Vagina (tissue), 2 donors: ENCODE measurements around the gene PMFBP1.

Source experiments
- CTCF ChIP-seq, 3 experiments: fragments of 450-650 bp in 2 of 3; fragments of 200-600 bp in 1 of 3; sonication (generic) in 1 of 3; IDR thresholded peaks; one replicate each; pipeline ENCODE4 v1.5.1; 2017 to 2019; ENCODE audit warnings: antibody characterized with exemption in 3 of 3, mild to moderate bottlenecking in 2 of 3, moderate library complexity in 2 of 3
- POLR2A ChIP-seq, 2 donors: fragments of 450-650 bp; IDR thresholded peaks; one replicate each; pipeline ENCODE4 v1.6.1; 2017; ENCODE audit warnings: antibody characterized with exemption in 2 of 2, mild to moderate bottlenecking in 2 of 2, moderate library complexity in 2 of 2
- POLR2AphosphoS5 ChIP-seq, 2 donors: sonication (generic); formaldehyde crosslinking; IDR thresholded peaks; one replicate each; pipeline ENCODE4 v1.9.0; 2017; ENCODE audit warnings: antibody characterized with exemption in 2 of 2, mild to moderate bottlenecking in 2 of 2, low read depth in 1 of 2; ENCODE audit not compliant: insufficient read depth in 1 of 2

GRCh38 chr16:72159386-72159785 lies 12.6 kb downstream of the PMFBP1 start:
- TF ChIP-seq CTCF (IDR thresholded peaks at IDR 0.05), result no peak
- no peak for TF ChIP-seq POLR2AphosphoS5 (IDR thresholded peaks at IDR 0.05; ENCODE audit: insufficient read depth in 1 of 2, low read depth in 1 of 2)
- no peak for TF ChIP-seq POLR2A (IDR thresholded peaks at IDR 0.05)
